DMS114 treated with DMSO at 0.1 percent for 48 hours (cell line): ENCODE measurements around the gene TTC23.

Source experiments
- DNase-seq: peaks from one replicate; lab custom pipeline; 2025; ENCODE audit not compliant: unreplicated experiment; lab: John Stamatoyannopoulos, UW

TTC23 gene

GRCh38 chr15:99249270-99249841 lies at the start of gene TTC23:
Gene TTC23, minus strand, starts transcription at chr15:99249581. Its CDS starts 20,869 bp downstream, at chr15:99228712.
- peak; percentile 97 for DNase-seq

GRCh38 chr15:99296386-99296785 lies 47.0 kb upstream of the TTC23 start:
- no peak for DNase-seq

GRCh38 chr15:99295840-99296239 lies 46.5 kb upstream of the TTC23 start:
- DNase-seq, result no peak

- no peak for DNase-seq
These were observed 42.3 kb upstream of the TTC23 start for GRCh38 chr15:99291643-99292042.

GRCh38 chr15:99283717-99284116 lies 34.3 kb upstream of the TTC23 start:
- DNase-seq, result no peak

GRCh38 chr15:99282586-99282985 lies 33.2 kb upstream of the TTC23 start:
- no peak for DNase-seq

- no peak for DNase-seq
These were observed 32.7 kb upstream of the TTC23 start for GRCh38 chr15:99282121-99282520.

- no peak for DNase-seq
These were observed 30.4 kb upstream of the TTC23 start for GRCh38 chr15:99279827-99280226.

GRCh38 chr15:99279290-99279689 lies 29.9 kb upstream of the TTC23 start:
- DNase-seq, result no peak

- no peak for DNase-seq
These were observed 26.2 kb upstream of the TTC23 start for GRCh38 chr15:99275525-99276128.

GRCh38 chr15:99275061-99275460 lies 25.7 kb upstream of the TTC23 start:
- DNase-seq, result no peak

GRCh38 chr15:99273801-99274200 lies 24.4 kb upstream of the TTC23 start:
- DNase-seq, result no peak

GRCh38 chr15:99268431-99268830 lies 19.1 kb upstream of the TTC23 start:
- no peak for DNase-seq

- no peak for DNase-seq
These were observed 18.6 kb upstream of the TTC23 start for GRCh38 chr15:99267957-99268356.

- no peak for DNase-seq
These were observed 16.2 kb upstream of the TTC23 start for GRCh38 chr15:99265541-99266070.

GRCh38 chr15:99264125-99264524 lies 14.7 kb upstream of the TTC23 start:
- DNase-seq, result no peak

- DNase-seq, result no peak
These were observed 7.8 kb upstream of the TTC23 start for GRCh38 chr15:99257107-99257750.

- no peak for DNase-seq
These were observed 4.2 kb upstream of the TTC23 start for GRCh38 chr15:99253381-99254090.

GRCh38 chr15:99252326-99252725 lies 2.9 kb upstream of the TTC23 start:
- DNase-seq, result no peak

GRCh38 chr15:99250857-99251841 lies 1.8 kb upstream of the TTC23 start, which contains the start of gene LRRC28:
Gene LRRC28, plus strand, starts transcription at chr15:99251481. Its CDS starts 4,477 bp downstream, at chr15:99255958.
- DNase-seq, result peak; percentile 99
